Measurements from ENCODE around the gene FMNL2. TPM values are rescaled to one million over a fixed set of nuclear protein-coding genes. Genes with fewer than 3 reads are reported as not detected.
A peak's percentile ranks its signal among the peaks of the same experiment; 100 is the strongest.
"Not testable (repeated sequence)": the region's sequence is repeated elsewhere in the genome, so short reads cannot be mapped to it uniquely, and the experiment has no call there.

The FMNL2 gene
- total and polyA plus RNA-seq, 2 experiments from 2014 or later = 4.4 to 18.6 TPM

DNA sequence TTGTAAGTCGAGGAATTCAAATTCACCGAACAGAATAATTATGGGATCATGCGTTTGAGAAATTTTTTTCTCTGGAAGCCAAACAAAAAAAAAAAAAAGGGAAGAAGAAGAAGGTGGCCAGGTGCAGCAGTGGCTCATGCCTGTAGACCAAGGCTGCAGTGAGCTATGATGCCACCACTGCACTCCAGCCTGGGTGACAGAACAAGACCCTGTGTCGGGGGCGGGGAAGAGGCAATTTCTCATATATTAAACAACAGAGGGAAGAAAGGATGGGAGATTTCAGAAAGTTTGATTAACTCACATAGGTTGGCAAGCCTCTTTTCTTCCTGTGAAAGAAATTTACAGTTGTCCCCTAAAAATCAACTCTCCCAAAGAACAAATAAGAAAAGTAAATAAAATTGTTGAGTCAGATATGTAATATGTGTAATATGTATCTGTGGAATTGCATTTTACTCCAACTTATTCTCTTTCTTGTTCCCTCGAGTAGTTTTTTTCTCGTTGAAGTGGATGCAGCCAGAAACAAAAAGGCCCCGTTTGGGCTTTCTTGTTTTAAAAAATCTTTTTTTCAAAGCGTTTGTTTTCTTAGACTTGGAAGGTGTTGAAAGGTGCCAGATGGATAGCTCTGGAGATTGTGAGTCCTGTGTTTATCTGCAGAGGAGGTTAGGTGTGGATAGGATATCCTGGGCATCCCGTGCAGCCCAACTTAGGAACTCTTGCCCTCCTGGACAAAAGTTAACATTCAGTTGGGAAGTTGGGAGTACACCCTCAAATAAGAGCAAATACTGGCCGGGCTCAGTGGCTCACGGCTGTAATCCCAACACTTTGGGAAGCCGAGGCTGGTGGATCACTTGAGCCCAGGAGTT is 25.4 kb upstream of the FMNL2 start:
- no peaks in the 10 kb centered on the region for H3K27me3 ChIP-seq (replicated peaks; ENCODE audit: insufficient read depth)
- no peak overlapping the region for H3K27ac ChIP-seq
- no peaks in the 10 kb centered on the region for H3K36me3 ChIP-seq (ENCODE audit: low read depth)
- H3K79me2 ChIP-seq (ENCODE audit: insufficient read depth) = no peaks in the 10 kb centered on the region
- no peaks in the 10 kb centered on the region for H3F3A ChIP-seq (ENCODE audit: insufficient read depth)
- H3K4me1 ChIP-seq (ENCODE audit: insufficient read depth) = no peaks in the 10 kb centered on the region
- H3K9ac ChIP-seq = no peak overlapping the region
- in situ Hi-C loops (cut with MboI) = no loop called here
- no peak for DNase-seq
- H3K9me3 ChIP-seq (ENCODE audit: low read depth) = no peaks in the 10 kb centered on the region
- no peak overlapping the region for H3K4me3 ChIP-seq
- no peaks in the 10 kb centered on the region; the same call in 1 of the 2 replicates for H3K9me2 ChIP-seq (ENCODE audit: insufficient read depth)
- TF ChIP-seq EZH2 (IDR thresholded peaks at IDR 0.05; ENCODE audit: insufficient read depth, poor library complexity, severe bottlenecking) = no peak
- TF ChIP-seq EZH2phosphoT487 (IDR thresholded peaks at IDR 0.05; ENCODE audit: insufficient read depth, low read depth) = no peak
- no peak overlapping the region for H2AFZ ChIP-seq
- H4K20me1 ChIP-seq (ENCODE audit: insufficient read depth) = no peaks in the 10 kb centered on the region
- no peak overlapping the region for H3K4me2 ChIP-seq (ENCODE audit: unreplicated experiment)
- WGBS, 2 experiments (ENCODE audit: low coverage in 1 of 2, low lambda C conversion rate in 2 of 2, missing lambda C conversion rate in 2 of 2) = 73 to 75% methylated on average over 13 of the region's 13 CpGs

DNA sequence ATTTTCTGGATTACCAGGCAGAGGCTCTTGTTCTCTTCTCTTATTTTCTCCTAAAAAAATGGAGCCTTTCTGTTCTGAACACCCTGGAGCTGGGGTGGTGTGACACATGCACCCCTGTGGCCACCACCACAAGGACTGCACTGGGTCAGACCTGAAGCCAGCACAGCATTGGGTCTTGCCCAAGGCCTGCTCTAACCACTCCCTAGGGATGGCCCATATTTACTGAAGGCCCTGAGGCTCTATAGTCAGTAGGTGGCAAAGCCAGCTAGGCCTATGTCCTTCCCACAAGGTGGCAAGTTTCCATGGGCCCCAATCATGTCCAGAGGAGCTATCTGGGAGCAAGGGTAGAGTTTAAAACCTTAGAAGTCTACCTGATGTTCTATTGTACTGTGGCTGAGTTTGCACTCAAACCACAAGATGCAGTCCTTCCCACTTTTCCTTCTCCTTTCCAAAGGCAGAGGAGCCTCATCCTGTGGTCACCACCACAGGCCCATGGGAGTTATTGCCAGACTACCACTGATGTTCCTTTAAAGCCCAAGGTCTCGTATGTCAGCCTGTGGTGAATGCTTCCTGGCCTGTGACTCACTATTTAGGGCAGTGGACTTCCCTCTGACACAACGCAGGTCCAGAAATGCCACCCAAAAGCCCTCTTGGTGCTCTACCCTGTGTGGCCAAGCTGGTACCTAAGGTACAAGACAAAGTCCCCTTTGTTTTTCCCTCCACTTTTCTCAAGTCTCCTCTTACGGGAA is 15.0 kb upstream of the FMNL2 start:
- peak; percentile 44 for DNase-seq
- no peak overlapping the region for H3K4me3 ChIP-seq
- H3K36me3 ChIP-seq (ENCODE audit: low read depth) = no peaks in the 10 kb centered on the region
- no peaks in the 10 kb centered on the region for H3K9me3 ChIP-seq (ENCODE audit: low read depth)
- 58 to 73% methylated on average over 3 of the region's 3 CpGs for WGBS, 2 experiments (ENCODE audit: low coverage in 1 of 2, low lambda C conversion rate in 2 of 2, missing lambda C conversion rate in 2 of 2)
- peaks cover 7% of the 10 kb centered on the region; the same call in 1 of the 2 replicates for H3K4me1 ChIP-seq (ENCODE audit: insufficient read depth)
- H3K9me2 ChIP-seq (ENCODE audit: insufficient read depth) = no peaks in the 10 kb centered on the region
- H3K27ac ChIP-seq = no peak overlapping the region
- no peak overlapping the region for H3K4me2 ChIP-seq (ENCODE audit: unreplicated experiment)
- no peak overlapping the region for H2AFZ ChIP-seq
- H3K27me3 ChIP-seq (replicated peaks; ENCODE audit: insufficient read depth) = no peaks in the 10 kb centered on the region
- no peaks in the 10 kb centered on the region for H4K20me1 ChIP-seq (ENCODE audit: insufficient read depth)
- no peak for TF ChIP-seq EZH2 (IDR thresholded peaks at IDR 0.05; ENCODE audit: insufficient read depth, poor library complexity, severe bottlenecking)
- no peaks in the 10 kb centered on the region for H3K79me2 ChIP-seq (ENCODE audit: insufficient read depth)
- H3F3A ChIP-seq (ENCODE audit: insufficient read depth) = no peaks in the 10 kb centered on the region
- H3K9ac ChIP-seq = no peak overlapping the region
- in situ Hi-C loops (cut with MboI) = no loop called here

- no peaks in the 10 kb centered on the region for H3K9me2 ChIP-seq (ENCODE audit: insufficient read depth)
- no peak overlapping the region for H3K9ac ChIP-seq
- WGBS, 2 experiments (ENCODE audit: low coverage in 1 of 2, low lambda C conversion rate in 2 of 2, missing lambda C conversion rate in 2 of 2) = 95 to 96% methylated on average over 5 of the region's 5 CpGs
- TF ChIP-seq EZH2phosphoT487 (IDR thresholded peaks at IDR 0.05; ENCODE audit: insufficient read depth, low read depth) (no peak), EZH2 (IDR thresholded peaks at IDR 0.05; ENCODE audit: insufficient read depth, poor library complexity, severe bottlenecking) (no peak)
- H3K27ac ChIP-seq = no peak overlapping the region
- H3K36me3 ChIP-seq (ENCODE audit: low read depth) = no peaks in the 10 kb centered on the region
- H3K9me3 ChIP-seq (ENCODE audit: low read depth) = no peaks in the 10 kb centered on the region
- H3K4me3 ChIP-seq = no peak overlapping the region
- no peaks in the 10 kb centered on the region for H3K27me3 ChIP-seq (replicated peaks; ENCODE audit: insufficient read depth)
- no peaks in the 10 kb centered on the region for H3F3A ChIP-seq (ENCODE audit: insufficient read depth)
- H3K4me2 ChIP-seq (ENCODE audit: unreplicated experiment) = no peak overlapping the region
- in situ Hi-C loops (cut with MboI) = no loop called here
- peaks cover 7% of the 10 kb centered on the region; the same call in 1 of the 2 replicates for H3K4me1 ChIP-seq (ENCODE audit: insufficient read depth)
- no peaks in the 10 kb centered on the region for H3K79me2 ChIP-seq (ENCODE audit: insufficient read depth)
- no peaks in the 10 kb centered on the region for H4K20me1 ChIP-seq (ENCODE audit: insufficient read depth)
- H2AFZ ChIP-seq = no peak overlapping the region
- DNase-seq = no peak
Measured at GRCh38 chr2:152320814-152321213, 14.2 kb upstream of the FMNL2 start.

DNA sequence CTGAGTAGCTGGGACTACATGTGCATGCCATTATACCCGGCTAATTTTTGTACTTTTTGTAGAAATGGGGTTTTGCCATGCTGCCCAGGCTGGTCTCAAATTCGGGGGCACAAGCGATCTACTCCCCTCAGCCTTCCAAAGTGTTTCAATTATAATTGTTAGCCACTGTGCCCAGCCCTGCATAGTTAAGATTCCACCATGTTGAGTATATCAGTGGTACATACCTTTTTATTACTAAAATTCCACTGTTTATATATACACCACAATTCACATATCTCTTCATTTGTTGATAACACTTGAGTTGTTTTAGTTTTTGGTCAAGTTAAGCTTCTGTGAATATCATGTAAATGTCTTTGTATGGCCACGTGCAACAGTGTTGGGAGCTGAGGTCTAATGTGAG is 12.8 kb upstream of the FMNL2 start:
- Histone ChIP-seq H2AFZ (no peak overlapping the region), H3K4me3 (no peak overlapping the region), H4K20me1 (ENCODE audit: insufficient read depth) (no peaks in the 10 kb centered on the region), H3K79me2 (ENCODE audit: insufficient read depth) (no peaks in the 10 kb centered on the region), H3K9me2 (ENCODE audit: insufficient read depth) (no peaks in the 10 kb centered on the region), H3K9ac (no peak overlapping the region), H3K4me2 (ENCODE audit: unreplicated experiment) (no peak overlapping the region), H3K27me3 (replicated peaks; ENCODE audit: insufficient read depth) (no peaks in the 10 kb centered on the region), H3K4me1 (ENCODE audit: insufficient read depth) (peaks cover 7% of the 10 kb centered on the region; the same call in 1 of the 2 replicates), H3K27ac (no peak overlapping the region), H3K36me3 (ENCODE audit: low read depth) (no peaks in the 10 kb centered on the region), H3F3A (ENCODE audit: insufficient read depth) (no peaks in the 10 kb centered on the region), H3K9me3 (ENCODE audit: low read depth) (no peaks in the 10 kb centered on the region)
- WGBS, 2 experiments (ENCODE audit: low coverage in 1 of 2, low lambda C conversion rate in 2 of 2, missing lambda C conversion rate in 2 of 2) = 89 to 96% methylated on average over 4 of the region's 4 CpGs
- no peak for DNase-seq
- TF ChIP-seq EZH2phosphoT487 (IDR thresholded peaks at IDR 0.05; ENCODE audit: insufficient read depth, low read depth) (no peak), EZH2 (IDR thresholded peaks at IDR 0.05; ENCODE audit: insufficient read depth, poor library complexity, severe bottlenecking) (no peak)
- in situ Hi-C loops (cut with MboI) = no loop called here

GRCh38 chr2:152325126-152325525 is 9.8 kb upstream of the FMNL2 start:
- DNase-seq; in situ Hi-C loops (cut with MboI): not testable (repeated sequence)

More at GRCh38 chr2:152325126-152325525, 9.8 kb upstream of the FMNL2 start:
- H3K27me3 ChIP-seq (replicated peaks; ENCODE audit: insufficient read depth); H4K20me1 ChIP-seq (ENCODE audit: insufficient read depth); H3K9me2 ChIP-seq (ENCODE audit: insufficient read depth); H3K9ac ChIP-seq; H3K79me2 ChIP-seq (ENCODE audit: insufficient read depth); H3K4me1 ChIP-seq (ENCODE audit: insufficient read depth); H3K36me3 ChIP-seq (ENCODE audit: low read depth); H3K4me2 ChIP-seq (ENCODE audit: unreplicated experiment); H2AFZ ChIP-seq; H3K27ac ChIP-seq; H3K9me3 ChIP-seq (ENCODE audit: low read depth); H3K4me3 ChIP-seq; H3F3A ChIP-seq (ENCODE audit: insufficient read depth): not testable (repeated sequence)
- 88 to 93% methylated on average over 5 of the region's 5 CpGs for WGBS, 2 experiments (ENCODE audit: low coverage in 1 of 2, low lambda C conversion rate in 2 of 2, missing lambda C conversion rate in 2 of 2)
